Activated T-helper 9 cell treated with anti-CD3 and anti-CD28 coated beads, Interleukin-2, amount 50 U/mL, for 16 hours (primary cell): Measurements from ENCODE around the gene HOXA10.

Experiments
- DNase-seq: peaks from one replicate; pipeline ENCODE4 v3.0.0-alpha.2; 2020; ENCODE audit warnings: low read depth

HOXA10 gene

GRCh38 chr7:27179030-27179429, 4.9 kb upstream of the HOXA10 start:
- DNase-seq = no peak

- DNase-seq = no peak
Measured at GRCh38 chr7:27178366-27178765, 4.2 kb upstream of the HOXA10 start.

GRCh38 chr7:27177795-27178320, 3.7 kb upstream of the HOXA10 start:
- DNase-seq = no peak

- DNase-seq = no peak
Measured at GRCh38 chr7:27176962-27177794, 3.1 kb upstream of the HOXA10 start.

- no peak for DNase-seq
Measured at GRCh38 chr7:27176524-27176845, 2.4 kb upstream of the HOXA10 start.

GRCh38 chr7:27175626-27176523, 1.8 kb upstream of the HOXA10 start:
- no peak for DNase-seq

- no peak for DNase-seq
Measured at GRCh38 chr7:27174874-27175625, 930 bp upstream of the HOXA10 start.

GRCh38 chr7:27173511-27173955, 587 bp downstream of the HOXA10 start:
- DNase-seq = no peak

- no peak for DNase-seq
Measured at GRCh38 chr7:27172823-27173510, 1.2 kb downstream of the HOXA10 start.

- no peak for DNase-seq
Measured at GRCh38 chr7:27172315-27172774, 1.8 kb downstream of the HOXA10 start.

GRCh38 chr7:27171637-27172314, 2.3 kb downstream of the HOXA10 start:
- no peak for DNase-seq

GRCh38 chr7:27171325-27171636, 2.8 kb downstream of the HOXA10 start:
- DNase-seq = no peak

GRCh38 chr7:27170426-27171324, 3.4 kb downstream of the HOXA10 start:
- no peak for DNase-seq

GRCh38 chr7:27169658-27170425, 4.3 kb downstream of the HOXA10 start:
- no peak for DNase-seq

- DNase-seq = no peak
Measured at GRCh38 chr7:27168265-27168947, 5.7 kb downstream of the HOXA10 start.

- no peak for DNase-seq
Measured at GRCh38 chr7:27167916-27168264, 6.2 kb downstream of the HOXA10 start.

- DNase-seq = no peak
Measured at GRCh38 chr7:27166531-27167505, 7.3 kb downstream of the HOXA10 start.
